Measurements from ENCODE around the gene GRIN3A.
"Not testable (repeated sequence)": the region's sequence is repeated elsewhere in the genome, so short reads cannot be mapped to it uniquely, and the experiment has no call there.

GRIN3A gene

GRCh38 chr9:101593345-101593744 is 145.1 kb downstream of the GRIN3A start:
- H3K4me3 ChIP-seq (ENCODE audit: low read depth, low read length) = no peak overlapping the region
- TF ChIP-seq CTCF (IDR thresholded peaks at IDR 0.05; ENCODE audit: low read depth, low read length, missing control alignments) = no peak
- no peak for DNase-seq (ENCODE audit: low read depth)

GRCh38 chr9:101592788-101593187 is 145.7 kb downstream of the GRIN3A start:
- no peak overlapping the region for H3K4me3 ChIP-seq (ENCODE audit: low read depth, low read length)
- DNase-seq (ENCODE audit: low read depth) = no peak
- TF ChIP-seq CTCF (IDR thresholded peaks at IDR 0.05; ENCODE audit: low read depth, low read length, missing control alignments) = no peak

- H3K4me3 ChIP-seq (ENCODE audit: low read depth, low read length) = no peak overlapping the region
- no peak for TF ChIP-seq CTCF (IDR thresholded peaks at IDR 0.05; ENCODE audit: low read depth, low read length, missing control alignments)
- no peak for DNase-seq (ENCODE audit: low read depth)
Measured at GRCh38 chr9:101591787-101592446, 146.5 kb downstream of the GRIN3A start.

GRCh38 chr9:101590901-101591300 is 147.5 kb downstream of the GRIN3A start:
- no peak for DNase-seq (ENCODE audit: low read depth)
- H3K4me3 ChIP-seq (ENCODE audit: low read depth, low read length) = no peak overlapping the region
- no peak for TF ChIP-seq CTCF (IDR thresholded peaks at IDR 0.05; ENCODE audit: low read depth, low read length, missing control alignments)

- DNase-seq (ENCODE audit: low read depth) = not testable (repeated sequence)
Measured at GRCh38 chr9:101590074-101590473, 148.4 kb downstream of the GRIN3A start.

GRCh38 chr9:101587332-101588043 is 151.0 kb downstream of the GRIN3A start:
- no peak for DNase-seq (ENCODE audit: low read depth)
- TF ChIP-seq CTCF (IDR thresholded peaks at IDR 0.05; ENCODE audit: low read depth, low read length, missing control alignments) = no peak
- H3K4me3 ChIP-seq (ENCODE audit: low read depth, low read length) = no peak overlapping the region

More at GRCh38 chr9:101590074-101590473, 148.4 kb downstream of the GRIN3A start:
- not testable (repeated sequence) for H3K4me3 ChIP-seq (ENCODE audit: low read depth, low read length)

GRCh38 chr9:101586651-101587050 is 151.8 kb downstream of the GRIN3A start:
- no peak for TF ChIP-seq CTCF (IDR thresholded peaks at IDR 0.05; ENCODE audit: low read depth, low read length, missing control alignments)
- H3K4me3 ChIP-seq (ENCODE audit: low read depth, low read length) = no peak overlapping the region
- DNase-seq (ENCODE audit: low read depth) = no peak
